ENCODE results near the gene AOC1. TPM values are rescaled to one million over a fixed set of nuclear protein-coding genes. Genes with fewer than 3 reads are reported as not detected.

Gene AOC1
- total and polyA plus RNA-seq, 5 donors from 2014 or later: not detected

DNA sequence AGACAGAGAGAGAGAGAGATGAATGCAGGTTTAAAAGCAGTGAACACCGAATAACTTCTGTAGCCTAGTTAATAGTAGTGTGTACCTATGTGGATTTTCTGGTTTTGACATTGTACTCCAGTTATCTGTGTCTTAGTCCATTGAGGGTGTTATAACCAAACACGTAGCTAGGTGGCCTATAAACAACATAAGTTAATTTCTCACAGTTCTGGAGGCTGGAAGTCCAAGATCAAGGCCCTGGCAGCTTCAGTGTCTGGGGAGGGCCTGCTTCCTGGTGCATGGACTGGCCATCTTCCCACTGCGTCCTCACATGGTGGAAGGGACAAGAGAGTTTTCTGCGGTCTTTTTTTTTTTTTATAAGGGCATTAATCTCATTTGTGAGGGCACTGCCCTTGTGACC, 23.5 kb downstream of the AOC1 start:
- peaks cover 10% of the 10 kb centered on the region for H3K4me1 ChIP-seq (ENCODE audit: control insufficient read depth, insufficient read depth, low read length, poor library complexity, severe bottlenecking)
- H3K27me3 ChIP-seq (ENCODE audit: control insufficient read depth, insufficient read depth, low read length): peaks cover 14% of the 10 kb centered on the region
- no peak overlapping the region for H3K4me3 ChIP-seq (ENCODE audit: low read depth, low read length)
- H3K9me3 Mint-ChIP-seq: peaks cover 0 to 24% (median 6%) of the 10 kb centered on the region in 7 donors
- H3K27ac ChIP-seq (ENCODE audit: insufficient read depth, low read length, poor library complexity, severe bottlenecking): no peak overlapping the region
- ATAC-seq (ENCODE audit: low read depth in 2 of 2) (no peak), DNase-seq (no peak)
- H3K27ac Mint-ChIP-seq: no peak overlapping the region
- peaks cover 18% of the 10 kb centered on the region for H3K27me3 Mint-ChIP-seq
- H3K4me1 Mint-ChIP-seq: peaks cover 0 to 27% (median 7%) of the 10 kb centered on the region in 4 donors
- H3K36me3 ChIP-seq (ENCODE audit: control insufficient read depth, insufficient read depth, low read length): no peaks in the 10 kb centered on the region
- H3K36me3 Mint-ChIP-seq: peaks cover 6% of the 10 kb centered on the region
- H3K4me3 Mint-ChIP-seq: no peak overlapping the region
- peaks cover 11 to 17% of the 10 kb centered on the region in 2 experiments for H3K9me3 ChIP-seq (ENCODE audit: control insufficient read depth in 2 of 2, low read length in 2 of 2)

DNA sequence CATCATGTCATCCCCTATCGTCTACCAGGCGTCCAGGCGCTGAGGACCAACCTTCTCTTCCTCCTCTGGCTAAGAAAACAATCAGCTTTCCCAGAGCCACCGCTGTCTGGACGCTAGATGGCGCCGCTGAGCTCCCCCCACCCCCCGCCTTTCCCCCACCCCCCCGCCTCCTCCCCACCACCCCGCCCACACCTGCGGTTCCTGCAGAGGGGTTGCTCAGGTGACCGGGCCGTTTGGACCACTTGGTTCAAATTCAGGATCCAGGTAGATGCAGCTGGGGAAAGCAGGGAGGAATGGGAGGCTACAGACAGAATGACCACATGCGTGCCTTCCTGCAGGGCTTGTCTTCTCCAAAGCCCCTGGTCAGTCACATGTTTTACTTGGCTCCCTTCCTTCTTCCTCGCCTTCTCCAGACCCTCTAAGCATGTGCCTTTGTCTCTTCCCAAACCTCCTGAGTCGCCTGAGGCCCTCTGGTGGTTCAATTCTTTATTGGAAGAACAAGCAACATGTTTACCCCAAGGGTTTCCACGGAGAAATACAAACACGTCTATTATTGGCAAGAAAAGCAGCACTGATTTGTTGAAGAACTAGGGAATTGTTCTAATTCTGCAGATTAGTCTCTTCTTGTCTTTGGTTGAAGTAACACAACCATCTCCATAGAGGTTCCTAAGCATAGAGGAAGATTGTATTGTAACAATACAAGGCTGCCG, 24.7 kb downstream of the AOC1 start:
- peak in 2 of 3 donors; percentile 10 to 24 for DNase-seq
- H3K27me3 ChIP-seq (ENCODE audit: control insufficient read depth, insufficient read depth, low read length): peaks cover 13% of the 10 kb centered on the region
- H3K4me1 ChIP-seq (ENCODE audit: control insufficient read depth, insufficient read depth, low read length, poor library complexity, severe bottlenecking): peaks cover 10% of the 10 kb centered on the region
- H3K36me3 ChIP-seq (ENCODE audit: control insufficient read depth, insufficient read depth, low read length): no peaks in the 10 kb centered on the region
- H3K4me1 Mint-ChIP-seq: peaks cover 0 to 27% (median 7%) of the 10 kb centered on the region in 4 donors
- ATAC-seq (ENCODE audit: low read depth in 2 of 2): peak in 1 of 2 donors; percentile 16
- H3K27ac ChIP-seq (ENCODE audit: insufficient read depth, low read length, poor library complexity, severe bottlenecking): no peak overlapping the region
- peaks cover 22 to 29% of the 10 kb centered on the region in 2 experiments for H3K9me3 ChIP-seq (ENCODE audit: control insufficient read depth in 2 of 2, low read length in 2 of 2)
- H3K9me3 Mint-ChIP-seq: peaks cover 0 to 25% (median 7%) of the 10 kb centered on the region in 7 donors
- H3K4me3 ChIP-seq (ENCODE audit: low read depth, low read length): no peak overlapping the region
- peaks cover 6% of the 10 kb centered on the region for H3K36me3 Mint-ChIP-seq
- H3K27me3 Mint-ChIP-seq: peaks cover 12% of the 10 kb centered on the region
- peak overlapping the region in 1 of 3 donors; percentile 33 for H3K27ac Mint-ChIP-seq
- H3K4me3 Mint-ChIP-seq: peak overlapping the region in 2 of 4 donors; percentile 30 to 49

DNA sequence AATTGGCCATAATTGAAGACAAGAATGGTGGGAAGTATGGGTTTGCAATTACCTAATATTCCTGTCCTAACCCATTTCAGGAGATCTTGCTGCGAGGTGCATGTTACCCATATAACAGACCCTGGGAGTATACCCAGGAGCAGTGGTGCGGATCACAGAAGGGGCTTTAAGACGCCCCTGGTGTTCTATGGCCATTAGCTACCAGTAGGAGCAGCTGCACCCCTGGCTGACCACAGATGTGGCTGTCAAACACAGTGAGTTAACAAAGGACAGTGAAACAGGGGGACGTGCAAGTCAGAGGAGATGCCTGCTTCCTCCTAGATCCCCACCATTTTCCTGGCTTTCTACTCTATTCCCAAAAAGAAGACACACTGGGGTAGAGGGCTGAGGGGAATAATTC, 25.2 kb downstream of the AOC1 start:
- Mint-ChIP-seq H3K27me3 (peaks cover 16% of the 10 kb centered on the region), H3K27ac (peak overlapping the region in 1 of 3 donors; percentile 35), H3K4me1 (peaks cover 0 to 27% (median 7%) of the 10 kb centered on the region in 4 donors), H3K9me3 (peaks cover 0 to 29% (median 8%) of the 10 kb centered on the region in 7 donors), H3K36me3 (peaks cover 6% of the 10 kb centered on the region), H3K4me3 (no peak overlapping the region)
- Histone ChIP-seq H3K4me1 (ENCODE audit: control insufficient read depth, insufficient read depth, low read length, poor library complexity, severe bottlenecking) (peaks cover 10% of the 10 kb centered on the region), H3K27me3 (ENCODE audit: control insufficient read depth, insufficient read depth, low read length) (peaks cover 13% of the 10 kb centered on the region), H3K36me3 (ENCODE audit: control insufficient read depth, insufficient read depth, low read length) (no peaks in the 10 kb centered on the region), H3K27ac (ENCODE audit: insufficient read depth, low read length, poor library complexity, severe bottlenecking) (no peak overlapping the region), H3K4me3 (ENCODE audit: low read depth, low read length) (no peak overlapping the region), H3K9me3 (ENCODE audit: control insufficient read depth in 2 of 2, low read length in 2 of 2) (peaks cover 23 to 34% of the 10 kb centered on the region in 2 experiments)
- ATAC-seq (ENCODE audit: low read depth in 2 of 2) (no peak), DNase-seq (no peak)

DNA sequence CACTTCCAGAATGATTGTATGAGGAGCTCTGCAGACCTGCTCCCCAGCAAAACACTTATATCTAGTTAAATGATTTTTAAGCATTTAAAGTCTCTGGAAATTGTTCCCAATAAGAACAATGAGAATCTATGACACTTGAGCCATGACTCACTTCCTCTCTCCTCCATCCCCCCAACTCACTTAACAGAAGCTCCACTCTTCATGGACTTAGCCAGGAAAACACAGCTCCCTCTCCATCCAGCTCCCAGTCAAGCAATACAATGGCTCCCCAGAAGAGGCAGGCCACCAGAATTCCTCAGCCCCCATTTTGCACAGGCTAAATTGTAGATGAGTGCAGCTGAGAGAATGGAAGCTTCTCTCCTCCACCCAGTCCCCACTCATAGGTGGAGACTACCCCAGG, 27.0 kb downstream of the AOC1 start:
- H3K27ac Mint-ChIP-seq: no peak overlapping the region
- ATAC-seq (ENCODE audit: low read depth in 2 of 2) (no peak), DNase-seq (no peak)
- peaks cover 0 to 42% (median 16%) of the 10 kb centered on the region in 7 donors for H3K9me3 Mint-ChIP-seq
- peaks cover 6% of the 10 kb centered on the region for H3K36me3 Mint-ChIP-seq
- H3K4me3 ChIP-seq (ENCODE audit: low read depth, low read length): no peak overlapping the region
- H3K36me3 ChIP-seq (ENCODE audit: control insufficient read depth, insufficient read depth, low read length): no peaks in the 10 kb centered on the region
- peak overlapping the region in 1 of 4 donors; percentile 7 for H3K4me3 Mint-ChIP-seq
- H3K4me1 ChIP-seq (ENCODE audit: control insufficient read depth, insufficient read depth, low read length, poor library complexity, severe bottlenecking): peaks cover 10% of the 10 kb centered on the region
- H3K9me3 ChIP-seq (ENCODE audit: control insufficient read depth in 2 of 2, low read length in 2 of 2): peaks cover 25 to 37% of the 10 kb centered on the region in 2 experiments
- H3K27me3 ChIP-seq (ENCODE audit: control insufficient read depth, insufficient read depth, low read length): peaks cover 9% of the 10 kb centered on the region
- peaks cover 30% of the 10 kb centered on the region for H3K27me3 Mint-ChIP-seq
- H3K27ac ChIP-seq (ENCODE audit: insufficient read depth, low read length, poor library complexity, severe bottlenecking): no peak overlapping the region
- H3K4me1 Mint-ChIP-seq: peaks cover 0 to 27% (median 7%) of the 10 kb centered on the region in 4 donors

DNA sequence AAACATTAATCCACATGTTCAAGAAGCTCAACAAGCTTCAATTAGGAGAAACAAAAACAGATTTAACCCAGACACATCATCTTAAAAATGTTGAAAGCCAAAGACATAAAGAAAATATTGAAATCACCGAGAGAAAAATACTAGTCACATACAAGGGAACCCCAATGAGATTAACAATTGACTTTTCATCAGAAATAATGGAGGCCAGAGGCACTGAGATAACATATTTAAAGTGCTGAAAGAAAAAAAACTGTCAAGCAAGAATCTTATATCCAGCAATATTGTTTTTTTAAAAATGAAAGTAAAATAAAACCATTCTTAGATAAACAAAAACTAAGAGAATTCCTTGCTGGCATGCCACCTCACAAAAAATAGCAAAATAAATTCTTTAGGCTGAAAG, 28.9 kb downstream of the AOC1 start:
- Histone ChIP-seq H3K27me3 (ENCODE audit: control insufficient read depth, insufficient read depth, low read length) (peaks cover 9% of the 10 kb centered on the region), H3K4me3 (ENCODE audit: low read depth, low read length) (no peak overlapping the region), H3K4me1 (ENCODE audit: control insufficient read depth, insufficient read depth, low read length, poor library complexity, severe bottlenecking) (peaks cover 5% of the 10 kb centered on the region), H3K27ac (ENCODE audit: insufficient read depth, low read length, poor library complexity, severe bottlenecking) (no peak overlapping the region), H3K36me3 (ENCODE audit: control insufficient read depth, insufficient read depth, low read length) (no peaks in the 10 kb centered on the region), H3K9me3 (ENCODE audit: control insufficient read depth in 2 of 2, low read length in 2 of 2) (peaks cover 33 to 37% of the 10 kb centered on the region in 2 experiments)
- Mint-ChIP-seq H3K27ac (no peak overlapping the region), H3K4me3 (no peak overlapping the region), H3K27me3 (peaks cover 25% of the 10 kb centered on the region), H3K36me3 (peaks cover 6% of the 10 kb centered on the region), H3K9me3 (peaks cover 0 to 53% (median 18%) of the 10 kb centered on the region in 7 donors), H3K4me1 (peaks cover 0 to 17% (median 2%) of the 10 kb centered on the region in 4 donors)
- no peak for ATAC-seq (ENCODE audit: low read depth in 2 of 2)
- DNase-seq: no peak

DNA sequence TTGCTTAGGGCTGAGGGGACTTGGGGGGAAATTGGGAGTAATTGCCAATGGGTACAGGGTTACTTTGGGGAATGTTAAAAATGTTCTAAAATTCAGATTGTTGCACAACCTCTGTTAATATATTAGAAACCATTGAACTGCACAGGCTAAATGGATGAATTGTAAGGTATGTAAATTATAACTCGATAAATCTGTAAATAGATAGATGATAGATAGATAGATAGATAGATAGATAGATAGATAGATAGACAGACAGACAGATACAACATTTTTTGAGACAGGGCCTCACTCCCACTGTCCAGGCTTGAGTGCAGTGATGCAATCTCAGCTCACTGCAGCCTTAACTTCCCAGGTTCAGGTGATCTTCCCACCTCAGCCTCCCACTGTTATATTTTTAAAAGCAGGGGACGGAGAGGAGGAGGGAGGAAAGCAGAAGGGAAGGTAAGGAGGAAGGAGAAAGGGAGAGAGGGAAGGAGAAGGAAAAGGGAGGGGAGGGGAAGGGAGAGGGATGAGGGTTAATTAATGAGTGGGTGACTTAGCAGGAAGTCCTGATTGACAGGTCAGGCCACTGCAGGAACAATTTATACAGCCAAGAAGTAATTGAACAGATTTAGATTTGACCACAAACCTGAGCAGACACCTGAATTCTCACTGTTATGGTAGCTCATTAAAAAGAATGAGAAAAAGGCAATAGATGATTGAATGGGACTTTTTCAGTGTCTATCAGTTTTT, 38.7 kb downstream of the AOC1 start:
- no peaks in the 10 kb centered on the region for H3K36me3 ChIP-seq (ENCODE audit: control insufficient read depth, insufficient read depth, low read length)
- H3K9me3 Mint-ChIP-seq: peaks cover 0 to 5% (median 0%) of the 10 kb centered on the region in 7 donors
- DNase-seq (no peak), ATAC-seq (ENCODE audit: low read depth in 2 of 2) (no peak)
- H3K27me3 Mint-ChIP-seq: peaks cover 16% of the 10 kb centered on the region
- H3K36me3 Mint-ChIP-seq: no peaks in the 10 kb centered on the region
- H3K9me3 ChIP-seq (ENCODE audit: control insufficient read depth in 2 of 2, low read length in 2 of 2): no peaks in the 10 kb centered on the region
- no peak overlapping the region for H3K27ac ChIP-seq (ENCODE audit: insufficient read depth, low read length, poor library complexity, severe bottlenecking)
- H3K27ac Mint-ChIP-seq: no peak overlapping the region
- H3K4me1 ChIP-seq (ENCODE audit: control insufficient read depth, insufficient read depth, low read length, poor library complexity, severe bottlenecking): no peaks in the 10 kb centered on the region
- no peak overlapping the region for H3K4me3 Mint-ChIP-seq
- no peak overlapping the region for H3K4me3 ChIP-seq (ENCODE audit: low read depth, low read length)
- H3K4me1 Mint-ChIP-seq: no peaks in the 10 kb centered on the region
- H3K27me3 ChIP-seq (ENCODE audit: control insufficient read depth, insufficient read depth, low read length): no peaks in the 10 kb centered on the region

DNA sequence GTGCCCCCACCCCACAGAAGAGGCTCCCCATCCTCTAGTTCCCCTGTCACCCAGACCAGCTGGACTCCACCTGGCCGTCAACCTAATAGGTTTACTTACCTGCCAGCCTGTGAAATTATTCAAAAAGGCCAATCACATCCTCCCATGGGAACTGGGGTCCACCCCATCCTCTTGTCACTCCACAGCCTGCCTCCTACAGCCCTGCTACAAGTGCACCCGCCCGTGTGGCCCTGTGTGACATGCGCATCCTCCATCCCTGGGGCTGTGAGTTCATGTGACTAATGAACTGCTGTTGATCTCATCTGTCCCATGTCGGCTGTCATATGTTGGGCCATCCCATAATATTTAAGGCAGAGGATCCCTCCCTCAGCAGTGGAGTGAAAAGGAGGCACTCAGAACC, 39.4 kb downstream of the AOC1 start:
- H3K9me3 Mint-ChIP-seq: peaks cover 0 to 5% (median 0%) of the 10 kb centered on the region in 7 donors
- H3K36me3 ChIP-seq (ENCODE audit: control insufficient read depth, insufficient read depth, low read length): no peaks in the 10 kb centered on the region
- no peak overlapping the region for H3K27ac Mint-ChIP-seq
- H3K27me3 ChIP-seq (ENCODE audit: control insufficient read depth, insufficient read depth, low read length): no peaks in the 10 kb centered on the region
- no peak for ATAC-seq (ENCODE audit: low read depth in 2 of 2)
- H3K4me1 ChIP-seq (ENCODE audit: control insufficient read depth, insufficient read depth, low read length, poor library complexity, severe bottlenecking): no peaks in the 10 kb centered on the region
- no peaks in the 10 kb centered on the region for H3K36me3 Mint-ChIP-seq
- H3K27me3 Mint-ChIP-seq: peaks cover 20% of the 10 kb centered on the region
- H3K4me1 Mint-ChIP-seq: no peaks in the 10 kb centered on the region
- no peak overlapping the region for H3K4me3 Mint-ChIP-seq
- no peak for DNase-seq
- no peaks in the 10 kb centered on the region for H3K9me3 ChIP-seq (ENCODE audit: control insufficient read depth in 2 of 2, low read length in 2 of 2)
- H3K4me3 ChIP-seq (ENCODE audit: low read depth, low read length): no peak overlapping the region
- no peak overlapping the region for H3K27ac ChIP-seq (ENCODE audit: insufficient read depth, low read length, poor library complexity, severe bottlenecking)
